Mesodermal cell (in vitro differentiated cells): ENCODE results near the gene CD300A.

Experiments
- H3K27ac ChIP-seq: 2 replicates; pipeline ENCODE4 v1.7.0; 2013; ENCODE audit warnings: mild to moderate bottlenecking, low read depth, low read length, moderate library complexity; ENCODE audit not compliant: severe bottlenecking
- H3K36me3 ChIP-seq: 2 replicates; pipeline ENCODE4 v1.7.1; 2013; ENCODE audit warnings: mild to moderate bottlenecking, low read length, moderate library complexity; ENCODE audit not compliant: control insufficient read depth, insufficient read depth
- H3K4me1 ChIP-seq: one replicate; pipeline ENCODE4 v1.7.1; 2013; ENCODE audit warnings: mild to moderate bottlenecking, low read length; ENCODE audit not compliant: insufficient read depth, control insufficient read depth, poor library complexity, severe bottlenecking
- H3K4me3 ChIP-seq: 2 replicates; pipeline ENCODE4 v1.7.0; 2013; ENCODE audit warnings: low read length, control low read depth, mild to moderate bottlenecking; ENCODE audit not compliant: insufficient read depth, poor library complexity, severe bottlenecking; ENCODE audit errors: extremely low read depth
- H3K9me3 ChIP-seq: 2 replicates; pipeline ENCODE4 v1.7.1; 2013; ENCODE audit warnings: mild to moderate bottlenecking, low read length, moderate library complexity; ENCODE audit not compliant: control insufficient read depth
- WGBS, 2 experiments: methylation state at CpG; one replicate each; pipeline ENCODE4 v1.1.5; 2013; ENCODE audit warnings: missing lambda C conversion rate in 2 of 2; ENCODE audit not compliant: insufficient coverage in 2 of 2; 5-methylcytosine and 5-hydroxymethylcytosine counted together

The CD300A gene

DNA sequence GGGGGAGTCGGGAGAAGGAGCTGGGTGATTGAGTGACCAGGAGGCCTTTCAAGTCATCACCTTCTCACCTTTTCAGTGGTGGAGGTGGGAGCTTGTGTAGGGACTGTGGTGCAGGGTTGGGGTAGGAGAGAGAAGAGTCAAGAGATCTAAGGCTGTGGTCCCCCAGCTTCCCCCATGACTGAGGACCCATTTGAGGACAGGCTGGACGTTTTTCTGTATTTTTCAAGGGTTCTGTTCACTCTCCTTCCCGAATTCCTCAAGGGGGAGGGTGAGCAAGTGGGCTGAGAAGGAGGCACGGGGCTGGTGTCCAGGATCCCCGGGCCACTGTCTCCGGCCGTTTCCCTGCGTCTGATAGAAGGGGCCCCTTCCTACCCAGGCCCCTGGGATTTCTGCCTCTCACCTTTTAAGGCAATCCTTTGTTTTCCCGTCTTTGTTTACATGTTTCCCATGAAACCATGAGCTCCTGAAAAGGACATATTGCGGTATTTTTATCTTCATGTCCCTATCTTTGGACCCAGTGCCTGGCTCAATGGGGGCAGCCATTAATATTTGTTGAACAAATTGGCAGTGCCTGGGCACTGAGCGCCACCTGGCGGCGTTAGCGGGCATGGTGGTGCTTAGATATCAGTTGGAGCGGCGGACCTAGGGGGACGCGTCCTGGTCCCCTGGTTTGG lies 9.2 kb upstream of the CD300A start:
- 31 to 52% methylated on average over 11 to 15 of the region's 18 CpGs for WGBS, 2 experiments
- H3K4me3 ChIP-seq: no peak overlapping the region
- no peak overlapping the region for H3K27ac ChIP-seq
- peaks cover 17% of the 10 kb centered on the region for H3K4me1 ChIP-seq
- H3K9me3 ChIP-seq: no peaks in the 10 kb centered on the region
- H3K36me3 ChIP-seq: no peaks in the 10 kb centered on the region

DNA sequence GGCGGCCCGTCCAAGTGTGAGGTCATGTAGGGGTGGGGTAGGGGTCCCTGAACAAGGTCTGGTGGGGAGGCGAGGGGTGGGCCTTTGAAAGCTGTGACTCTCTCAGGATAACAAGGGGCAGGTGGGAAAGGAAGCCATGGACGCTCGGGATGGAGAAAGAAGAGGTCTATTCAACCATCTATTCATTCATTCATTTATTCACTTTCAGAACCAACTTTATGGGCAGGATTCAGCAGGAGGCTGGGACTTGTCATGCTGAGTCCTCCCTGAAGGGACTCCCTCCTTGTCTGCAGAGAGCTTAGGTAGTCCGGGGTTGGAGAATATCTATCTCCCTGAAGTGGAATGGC lies 8.6 kb upstream of the CD300A start:
- Histone ChIP-seq H3K9me3 (no peaks in the 10 kb centered on the region), H3K27ac (no peak overlapping the region), H3K4me3 (no peak overlapping the region), H3K36me3 (no peaks in the 10 kb centered on the region), H3K4me1 (peaks cover 17% of the 10 kb centered on the region)
- WGBS, 2 experiments: 27 to 67% methylated on average over 1 to 3 of the region's 6 CpGs

DNA sequence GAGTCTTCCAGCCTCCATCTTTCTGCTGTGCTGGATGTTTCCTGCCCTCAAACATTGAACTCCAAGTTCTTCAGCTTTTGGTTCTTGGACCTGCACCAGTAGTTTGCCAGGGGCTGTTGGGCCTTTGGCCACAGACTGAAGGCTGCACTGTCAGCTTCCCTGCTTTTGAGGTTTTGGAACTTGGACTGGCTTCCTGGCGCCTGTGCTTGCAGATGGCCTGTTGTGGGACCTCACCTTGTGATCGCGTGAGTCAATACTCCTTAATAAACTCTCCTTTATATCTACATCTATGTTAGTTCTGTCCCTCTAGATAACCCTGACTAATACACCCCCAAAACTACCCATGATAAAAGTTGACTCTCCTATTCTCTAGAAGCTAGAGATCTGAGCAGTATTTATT lies 7.6 kb upstream of the CD300A start:
- Histone ChIP-seq H3K9me3 (no peaks in the 10 kb centered on the region), H3K27ac (no peak overlapping the region), H3K4me1 (peaks cover 11% of the 10 kb centered on the region), H3K36me3 (no peaks in the 10 kb centered on the region), H3K4me3 (no peak overlapping the region)
- 67 to 77% methylated on average over 3 of the region's 3 CpGs for WGBS, 2 experiments

- no peaks in the 10 kb centered on the region for H3K36me3 ChIP-seq
- no peak overlapping the region for H3K4me3 ChIP-seq
- no peaks in the 10 kb centered on the region for H3K9me3 ChIP-seq
- no peak overlapping the region for H3K27ac ChIP-seq
- peaks cover 8% of the 10 kb centered on the region for H3K4me1 ChIP-seq
- 77 to 93% methylated on average over 7 of the region's 7 CpGs for WGBS, 2 experiments
Observed at GRCh38 chr17:74459622-74460021, 6.8 kb upstream of the CD300A start.

GRCh38 chr17:74460241-74460640 lies 6.2 kb upstream of the CD300A start:
- Histone ChIP-seq H3K27ac (no peak overlapping the region), H3K4me3 (no peak overlapping the region), H3K9me3 (no peaks in the 10 kb centered on the region), H3K36me3 (no peaks in the 10 kb centered on the region), H3K4me1 (peaks cover 2% of the 10 kb centered on the region)
- 80 to 92% methylated on average over 2 of the region's 2 CpGs for WGBS, 2 experiments

GRCh38 chr17:74460996-74461395 lies 5.4 kb upstream of the CD300A start:
- Histone ChIP-seq H3K36me3 (no peaks in the 10 kb centered on the region), H3K27ac (no peak overlapping the region), H3K9me3 (no peaks in the 10 kb centered on the region), H3K4me1 (no peaks in the 10 kb centered on the region), H3K4me3 (no peak overlapping the region)
- 92 to 96% methylated on average over 6 of the region's 7 CpGs for WGBS, 2 experiments

DNA sequence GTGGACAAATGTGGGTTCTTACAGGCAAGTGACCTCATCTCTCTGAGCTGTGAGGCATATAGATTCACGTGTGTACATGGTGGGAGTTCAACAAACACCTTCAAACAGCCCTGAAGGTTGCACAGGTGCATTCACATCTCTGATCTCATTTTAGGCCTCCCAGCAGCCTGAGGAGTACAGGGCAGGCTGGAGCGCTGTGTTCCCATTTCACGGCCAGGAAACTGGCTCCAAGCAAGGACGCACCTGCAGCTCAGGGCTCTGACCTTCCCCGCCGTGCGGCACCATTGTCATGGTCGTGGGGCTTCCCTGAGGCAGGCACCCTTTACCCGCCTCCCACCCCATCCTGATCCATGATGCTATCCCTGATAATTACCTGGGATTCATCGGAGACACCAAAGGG lies 4.8 kb upstream of the CD300A start:
- 87 to 89% methylated on average over 9 of the region's 10 CpGs for WGBS, 2 experiments
- H3K9me3 ChIP-seq: no peaks in the 10 kb centered on the region
- no peak overlapping the region for H3K4me3 ChIP-seq
- H3K4me1 ChIP-seq: no peaks in the 10 kb centered on the region
- H3K36me3 ChIP-seq: no peaks in the 10 kb centered on the region
- no peak overlapping the region for H3K27ac ChIP-seq

DNA sequence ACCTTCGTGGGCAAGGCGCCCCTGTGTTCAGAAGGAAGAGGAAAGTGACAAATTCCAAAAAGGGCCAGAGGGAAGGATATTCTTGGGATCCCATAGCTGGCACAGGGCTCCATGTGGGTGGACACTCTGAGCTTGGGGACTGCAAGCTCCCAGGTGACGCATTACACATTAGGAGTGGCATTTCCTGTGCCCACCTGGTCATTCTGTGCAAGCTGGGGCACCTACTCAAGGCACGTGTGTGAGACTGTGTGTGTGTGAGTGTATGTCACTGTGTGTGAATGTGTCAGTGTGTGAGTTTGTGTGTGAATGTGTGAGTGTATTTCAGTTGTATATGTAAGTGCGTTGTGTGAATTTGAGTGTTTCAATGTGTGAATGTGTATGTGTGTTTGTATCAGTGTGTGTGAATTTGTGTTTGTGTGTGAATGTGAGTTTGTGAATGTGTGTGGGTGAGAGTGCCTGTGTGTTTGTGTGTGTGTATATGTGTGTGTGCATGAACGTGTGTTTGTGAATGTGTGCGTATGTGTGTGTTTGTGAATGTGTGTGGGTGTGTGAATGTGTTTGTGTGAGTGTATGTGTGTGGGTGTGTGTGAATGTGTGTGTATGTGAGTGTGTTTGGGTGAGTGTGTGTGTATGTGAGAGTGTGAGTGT lies 1.6 kb upstream of the CD300A start:
- Histone ChIP-seq H3K4me1 (no peaks in the 10 kb centered on the region), H3K9me3 (no peaks in the 10 kb centered on the region), H3K4me3 (no peak overlapping the region), H3K36me3 (no peaks in the 10 kb centered on the region), H3K27ac (no peak overlapping the region)
- 90 to 97% methylated on average over 7 of the region's 7 CpGs for whole genome bisulfite sequencing, 2 experiments

DNA sequence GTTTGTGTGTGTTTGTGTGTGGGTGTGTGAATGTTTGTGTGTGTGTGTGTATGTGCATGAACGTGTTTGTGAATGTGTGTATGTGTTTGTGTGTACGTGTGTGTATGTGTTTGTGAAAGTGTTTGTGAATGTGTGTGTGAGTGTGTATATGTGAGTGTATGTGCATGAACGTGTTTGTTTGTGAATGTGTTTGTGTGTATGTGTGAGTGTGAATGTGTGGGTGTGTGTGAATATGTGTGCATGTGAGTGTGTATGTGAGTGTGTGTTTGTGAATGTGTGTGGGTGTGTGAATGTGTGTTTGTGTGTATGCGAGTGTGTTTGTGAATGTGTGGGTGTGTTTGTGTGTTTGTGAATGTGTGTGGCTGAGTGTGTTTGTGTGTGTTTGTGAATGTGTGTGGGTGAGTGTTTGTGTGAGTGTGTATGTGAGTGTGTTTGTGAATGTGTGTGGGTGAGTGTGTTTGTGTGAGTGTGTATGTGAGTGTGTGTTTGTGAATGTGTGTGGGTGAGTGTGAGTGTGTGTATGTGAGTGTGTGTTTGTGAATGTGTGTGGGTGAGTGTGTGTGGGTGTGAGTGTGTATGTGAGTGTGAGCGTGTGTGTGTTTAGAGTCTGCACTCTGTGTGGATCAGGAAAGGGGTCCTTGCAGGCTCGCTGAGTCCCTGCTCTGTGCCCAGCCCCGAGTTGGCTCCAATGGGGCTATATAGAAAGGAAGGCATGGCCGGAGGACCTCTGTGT lies 890 bp upstream of the CD300A start:
- 86 to 90% methylated on average over 7 to 8 of the region's 8 CpGs for WGBS, 2 experiments
- no peak overlapping the region for H3K27ac ChIP-seq
- H3K4me3 ChIP-seq: no peak overlapping the region
- no peaks in the 10 kb centered on the region for H3K9me3 ChIP-seq
- H3K36me3 ChIP-seq: no peaks in the 10 kb centered on the region
- H3K4me1 ChIP-seq: no peaks in the 10 kb centered on the region

- 84% methylated on average over 6 to 10 of the region's 11 CpGs for WGBS, 2 experiments
- Histone ChIP-seq H3K36me3 (no peaks in the 10 kb centered on the region), H3K9me3 (no peaks in the 10 kb centered on the region), H3K4me1 (no peaks in the 10 kb centered on the region), H3K27ac (no peak overlapping the region), H3K4me3 (no peak overlapping the region)
Observed at GRCh38 chr17:74466828-74467184, 372 bp downstream of the CD300A start.
